ENCODE measurements around the gene ERICH3. TPM values are rescaled to one million over a fixed set of nuclear protein-coding genes. Genes with fewer than 3 reads are reported as not detected.
A peak's percentile ranks its signal among the peaks of the same experiment; 100 is the strongest.

ERICH3 gene
- total RNA-seq, 1 donor from 2014 or later = 0.15 TPM

DNA sequence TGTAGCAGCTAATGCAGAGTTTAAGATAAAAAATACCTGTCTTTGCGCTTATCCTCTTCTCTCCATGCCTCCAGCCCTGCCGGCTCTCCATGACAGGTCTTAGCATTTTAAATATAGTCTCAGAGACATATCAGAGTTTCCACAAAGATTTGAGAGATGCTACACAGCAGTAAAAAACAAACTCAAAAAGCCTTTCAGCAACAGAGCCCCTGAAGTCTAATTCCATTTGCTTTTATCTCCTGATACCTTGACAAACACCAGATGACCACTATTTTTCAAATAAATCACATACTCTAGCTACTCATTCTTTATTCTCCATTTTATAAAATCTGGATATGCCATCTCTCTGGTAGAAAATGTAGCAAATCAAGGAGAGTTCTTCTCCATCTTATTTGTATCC is 81.6 kb downstream of the ERICH3 start:
- DNase-seq (ENCODE audit: low spot score) (no peak), ATAC-seq (no peak)

DNA sequence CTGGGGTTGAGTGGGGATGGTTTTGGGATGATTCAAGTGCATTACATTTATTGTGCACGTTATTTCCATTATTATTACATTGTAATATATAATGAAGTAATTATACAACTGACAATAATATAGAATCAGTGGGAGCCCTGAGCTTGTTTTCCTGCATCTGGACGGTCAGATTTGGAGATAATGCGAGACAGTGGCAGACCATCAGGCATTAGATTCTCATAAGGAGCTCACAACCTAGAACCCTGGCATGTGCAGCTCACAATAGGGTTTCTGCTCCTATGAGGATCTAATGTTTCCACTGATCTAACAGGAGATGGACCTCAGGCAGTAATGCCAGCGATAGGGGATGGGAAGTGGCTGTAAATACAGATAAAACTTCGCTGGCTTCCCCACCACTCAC is 83.3 kb downstream of the ERICH3 start:
- ATAC-seq (no peak), DNase-seq (ENCODE audit: low spot score) (no peak)

DNA sequence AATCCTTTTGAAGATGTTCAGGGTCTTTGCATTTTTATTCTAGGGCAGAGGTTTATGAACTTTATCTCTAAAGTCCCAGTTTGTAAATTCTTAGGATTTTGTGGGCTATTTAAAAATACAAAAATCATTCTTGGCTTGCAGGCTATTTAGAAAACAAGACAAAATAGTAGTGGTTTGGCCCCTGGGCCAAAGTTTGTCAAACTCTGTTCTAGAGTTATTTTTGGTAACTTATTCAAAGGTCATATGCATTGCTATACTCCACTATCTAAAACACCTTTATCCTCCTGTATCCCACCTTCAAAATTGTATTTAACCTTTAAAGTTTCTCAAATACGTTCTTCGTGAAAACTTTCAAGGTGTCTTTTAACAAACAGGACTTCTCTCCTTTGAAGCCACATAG is 85.7 kb downstream of the ERICH3 start:
- ATAC-seq (peak; percentile 76), DNase-seq (ENCODE audit: low spot score) (no peak)

DNA sequence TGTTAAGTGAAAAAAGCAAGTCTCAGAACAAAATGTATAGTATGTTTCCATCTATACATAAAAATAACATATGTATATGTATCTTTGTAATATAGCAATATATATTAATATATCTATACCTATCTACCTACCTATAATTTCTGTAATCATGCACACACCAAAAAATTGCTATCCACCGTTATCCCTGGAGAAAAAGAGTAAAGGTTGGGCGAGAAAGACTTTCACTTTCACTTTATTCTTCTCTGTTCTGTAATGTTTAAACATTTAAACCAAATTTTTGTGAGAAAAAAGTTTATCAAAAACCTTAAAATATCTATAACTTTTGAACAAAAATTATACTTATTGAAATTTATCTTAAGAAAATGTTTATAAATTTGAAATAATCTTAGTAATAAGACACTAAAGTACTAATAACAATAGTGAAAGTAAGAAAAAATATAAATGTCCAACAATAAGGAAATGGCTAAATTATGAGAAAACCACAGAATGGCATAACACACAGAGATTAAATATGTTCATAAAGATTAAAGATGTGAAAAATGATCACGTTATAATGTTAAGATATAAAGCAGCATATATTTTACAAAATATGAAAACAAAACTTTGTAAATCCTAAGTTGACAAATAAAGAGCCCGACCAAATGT is 87.2 kb downstream of the ERICH3 start:
- ATAC-seq (peak; percentile 60), DNase-seq (ENCODE audit: low spot score) (no peak)

DNA sequence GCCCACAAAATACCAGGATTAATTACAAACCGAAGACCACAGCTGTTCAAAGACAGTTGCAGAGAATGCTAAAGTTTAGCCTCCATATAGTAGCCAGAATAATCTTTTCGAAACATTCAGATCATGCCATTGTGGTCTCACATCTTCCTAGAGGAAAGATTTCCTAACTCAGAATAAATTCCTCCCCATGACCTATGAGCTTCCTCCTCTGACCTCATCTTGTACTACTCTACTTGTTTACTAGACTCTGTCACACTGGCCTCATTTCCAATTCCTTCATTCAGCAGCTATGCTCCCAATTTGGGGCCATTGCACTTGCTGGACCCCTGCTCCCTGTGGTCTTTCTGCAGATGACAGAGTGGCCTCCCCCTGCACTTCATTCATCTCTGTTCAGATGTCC is 89.4 kb downstream of the ERICH3 start:
- DNase-seq (ENCODE audit: low spot score) (no peak), ATAC-seq (peak; percentile 59)

DNA sequence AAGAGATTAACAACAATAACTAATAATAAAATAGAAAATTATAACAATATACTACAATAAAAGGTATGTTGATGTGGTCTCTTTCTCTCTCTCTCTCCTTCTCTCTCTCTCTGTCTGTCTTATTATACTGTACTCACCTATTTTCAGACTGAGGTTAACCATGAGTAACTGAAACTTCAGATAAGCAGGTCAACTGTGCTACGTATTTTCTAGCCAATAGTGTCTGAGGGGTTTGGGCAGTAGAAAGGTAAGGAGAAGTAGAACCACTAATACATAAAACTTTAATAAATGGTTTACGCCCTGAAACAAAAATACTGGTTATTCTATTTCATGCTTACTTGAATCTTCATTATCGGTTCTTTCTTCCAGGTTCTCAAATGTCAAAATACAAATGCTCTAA is 90.2 kb downstream of the ERICH3 start:
- ATAC-seq (no peak), DNase-seq (ENCODE audit: low spot score) (no peak)

DNA sequence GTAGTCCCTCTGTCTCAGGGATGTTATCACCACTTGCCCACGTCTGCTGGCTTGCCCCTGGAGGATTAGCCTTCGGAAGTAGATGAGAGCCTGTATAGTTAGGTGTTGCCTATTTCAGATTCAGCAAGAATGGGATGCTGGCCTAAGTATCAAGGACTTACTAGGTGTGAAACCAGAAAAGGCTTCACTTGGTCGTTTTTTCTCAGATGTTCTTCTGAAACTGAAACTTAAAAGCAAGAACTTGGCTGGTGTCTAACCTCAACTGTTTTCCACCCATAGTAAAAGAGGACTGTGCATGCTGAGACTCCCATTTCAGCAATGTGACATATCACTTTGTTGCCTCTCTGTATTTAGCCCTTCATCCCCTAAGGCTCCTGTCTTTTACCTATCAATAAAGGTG is 94.2 kb downstream of the ERICH3 start:
- no peak for ATAC-seq
- no peak for DNase-seq (ENCODE audit: low spot score)

DNA sequence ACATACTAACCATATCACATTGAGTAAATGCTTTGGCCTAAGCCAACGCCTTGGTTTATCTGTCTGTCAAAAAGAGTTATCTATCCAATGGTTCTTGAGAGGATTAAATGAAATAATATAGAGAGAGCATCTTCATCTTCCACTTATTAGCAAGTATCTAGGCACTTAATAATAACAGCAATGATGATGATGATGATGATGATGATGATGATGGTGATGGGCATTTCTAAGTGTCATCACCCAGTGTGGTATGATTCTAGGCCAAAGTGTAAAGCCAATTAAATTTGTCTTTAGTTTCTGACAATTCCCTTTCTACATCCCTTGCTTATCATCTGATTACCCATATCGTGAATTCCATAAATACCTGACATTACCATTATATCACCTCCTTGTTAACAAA is 95.5 kb downstream of the ERICH3 start:
- DNase-seq (ENCODE audit: low spot score) (no peak), ATAC-seq (no peak)

DNA sequence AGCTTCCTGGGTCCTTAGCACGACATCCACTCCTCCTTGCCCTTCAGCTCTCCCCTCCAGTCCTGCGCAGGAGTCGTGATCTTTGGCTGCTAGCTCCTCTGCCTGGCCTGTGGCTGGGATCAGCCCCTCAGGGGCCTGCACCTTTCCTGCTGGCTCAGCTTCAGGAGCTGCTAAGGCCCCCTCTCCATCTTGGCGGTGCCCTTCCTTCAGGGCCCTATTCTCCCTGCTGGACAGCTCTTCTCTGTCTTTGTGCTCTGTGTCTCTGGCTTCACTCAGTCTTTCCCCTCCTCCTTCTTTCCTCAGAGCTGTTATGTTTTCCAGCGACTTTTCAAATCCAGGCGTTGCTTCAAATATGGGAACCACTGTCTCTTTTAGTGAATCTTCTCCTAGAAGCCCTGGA is 101.7 kb downstream of the ERICH3 start:
- no peak for DNase-seq (ENCODE audit: low spot score)
- no peak for ATAC-seq

DNA sequence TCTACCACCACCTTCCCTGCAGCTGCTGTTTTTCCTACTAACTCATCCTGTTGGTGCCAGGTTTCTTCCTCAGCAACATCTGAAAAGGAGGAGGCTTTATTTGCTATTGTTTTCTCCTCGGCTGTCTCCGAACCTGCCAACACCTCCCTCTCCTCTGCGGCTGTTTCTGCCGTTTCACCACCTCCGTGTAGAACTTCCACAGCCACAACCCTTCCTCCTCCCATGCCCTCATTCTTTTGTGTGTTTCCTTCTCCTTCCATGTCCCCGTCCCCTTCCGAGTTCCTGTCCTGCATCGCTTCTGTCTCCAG is 102.1 kb downstream of the ERICH3 start:
- ATAC-seq = no peak
- no peak for DNase-seq (ENCODE audit: low spot score)

DNA sequence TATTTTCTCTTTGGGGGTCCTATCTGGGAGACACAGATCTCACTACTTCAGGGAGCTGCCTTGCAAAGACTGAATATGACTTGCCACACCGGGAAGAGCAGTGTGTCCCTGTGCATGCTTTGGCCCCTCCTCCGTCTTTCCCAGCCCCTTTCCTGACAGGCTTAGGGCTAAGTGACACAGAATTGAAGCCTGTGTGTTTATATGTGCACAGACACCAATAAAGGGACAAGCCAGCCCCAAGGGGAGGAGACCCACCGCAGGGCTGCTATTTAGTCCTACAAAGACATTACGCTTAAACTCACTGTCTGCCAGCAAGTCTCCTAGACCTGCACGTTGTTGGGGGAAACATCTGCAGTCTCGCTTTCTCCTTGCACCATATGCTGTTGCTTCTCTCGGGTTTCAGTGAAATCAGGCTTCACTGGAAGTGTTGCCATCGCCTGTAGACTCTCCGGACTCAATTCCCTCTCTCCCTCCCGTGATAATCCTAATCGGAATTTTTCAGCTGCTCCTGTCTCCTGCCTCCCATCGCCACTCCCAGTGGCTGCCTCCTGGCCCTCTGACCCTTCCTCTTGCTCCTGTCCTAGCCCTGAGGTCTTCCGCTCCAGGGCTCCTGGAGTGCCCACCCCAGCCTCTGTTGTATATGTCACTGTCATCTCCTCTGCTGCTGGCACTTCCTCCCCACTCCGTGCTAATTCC is 102.6 kb downstream of the ERICH3 start:
- ATAC-seq = no peak
- no peak for DNase-seq (ENCODE audit: low spot score)

DNA sequence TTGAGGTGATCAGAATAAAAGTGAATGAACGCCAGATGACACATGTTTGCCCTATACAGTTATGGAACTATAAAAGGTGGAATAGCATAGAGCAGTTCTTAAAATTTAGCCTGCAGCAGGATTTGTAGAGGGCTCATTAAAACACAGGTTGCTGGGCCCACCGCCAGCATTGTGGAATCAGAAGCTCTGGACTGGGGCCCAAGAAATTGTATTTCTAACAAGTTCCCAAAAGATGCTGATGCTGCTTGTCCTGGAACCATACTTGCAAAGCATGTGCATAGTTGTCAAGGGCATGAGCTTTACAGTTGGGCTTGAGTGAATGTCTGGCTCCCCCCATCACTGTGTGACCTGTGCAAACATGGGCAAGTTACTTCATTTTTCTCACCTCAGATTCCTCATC is 123.7 kb downstream of the ERICH3 start:
- ATAC-seq (no peak), DNase-seq (ENCODE audit: low spot score) (no peak)

DNA sequence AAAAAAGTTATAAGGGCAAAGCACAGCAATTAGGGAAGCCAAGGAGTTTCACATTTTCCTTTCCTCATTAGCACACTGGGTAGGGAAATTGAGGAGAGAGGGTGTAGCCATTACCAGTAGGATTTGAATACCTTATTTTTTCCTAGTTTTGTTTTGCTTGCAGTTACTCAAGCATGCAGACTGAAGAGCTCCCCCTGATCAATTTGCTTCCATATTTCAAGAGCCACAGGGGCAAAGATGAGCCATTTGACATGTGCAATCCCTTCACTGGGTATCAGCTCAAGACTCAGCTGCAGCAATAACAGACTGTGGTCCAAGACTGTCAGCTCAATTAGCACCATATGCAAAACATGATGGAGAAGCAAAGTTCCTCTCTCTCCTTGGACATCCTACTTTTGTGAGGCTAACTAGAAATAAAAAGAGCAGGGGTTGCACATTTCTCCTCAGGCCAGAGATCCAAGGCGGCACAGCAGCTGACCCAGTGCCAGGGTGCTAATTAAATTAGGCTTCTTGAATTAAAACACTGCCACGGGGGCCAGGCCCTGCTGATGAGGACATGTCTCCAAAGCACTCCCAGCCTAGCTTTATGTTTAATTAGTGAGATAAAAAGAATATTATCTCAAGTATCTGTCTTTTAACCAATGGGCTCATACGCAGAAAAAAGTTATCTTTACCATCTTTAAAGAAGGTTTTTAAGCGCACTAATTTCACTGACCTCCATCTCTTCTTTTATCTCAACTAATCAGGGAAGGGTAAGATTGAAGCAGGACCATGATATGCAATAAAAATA is 124.4 kb downstream of the ERICH3 start:
- ATAC-seq (no peak), DNase-seq (ENCODE audit: low spot score) (no peak)

DNA sequence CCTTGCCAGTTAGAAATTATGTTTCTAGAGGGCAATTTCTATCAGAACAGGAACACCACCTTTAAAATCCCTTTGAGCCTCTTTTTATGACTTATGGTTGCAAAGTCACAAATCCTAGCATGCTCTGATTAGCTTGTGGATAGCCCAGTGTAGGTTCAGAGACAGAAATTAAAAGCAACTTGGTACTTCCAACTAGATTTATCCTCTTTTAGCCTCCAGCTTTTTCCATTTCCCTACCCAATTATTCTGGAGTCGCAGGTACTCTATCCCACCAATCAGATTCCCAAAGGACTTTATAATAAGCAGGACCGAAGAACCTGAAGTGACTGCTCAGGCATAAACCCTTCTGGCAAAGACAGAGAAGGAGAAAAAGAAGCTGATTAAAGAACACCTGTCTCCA is 127.8 kb downstream of the ERICH3 start:
- no peak for ATAC-seq
- no peak for DNase-seq (ENCODE audit: low spot score)

DNA sequence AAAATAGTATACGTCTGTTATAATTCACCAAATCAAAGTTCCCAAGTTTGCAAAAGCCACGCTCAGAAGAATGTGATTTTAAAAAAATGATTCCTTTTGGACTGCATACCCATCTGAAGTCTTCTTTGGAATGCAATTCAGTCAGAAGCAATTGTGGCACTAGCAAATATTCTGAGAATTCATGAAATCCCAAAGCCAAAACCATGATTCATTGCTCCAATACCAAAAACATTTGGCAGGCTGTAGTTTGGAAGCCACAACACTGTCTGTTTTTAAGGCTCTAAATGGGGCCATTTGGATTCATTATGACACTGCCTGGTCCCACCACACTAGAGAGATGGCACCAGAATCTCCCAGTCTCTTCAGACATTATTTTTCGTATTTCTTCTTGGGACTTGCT is 139.4 kb downstream of the ERICH3 start:
- DNase-seq (ENCODE audit: low spot score) (no peak), ATAC-seq (no peak)

DNA sequence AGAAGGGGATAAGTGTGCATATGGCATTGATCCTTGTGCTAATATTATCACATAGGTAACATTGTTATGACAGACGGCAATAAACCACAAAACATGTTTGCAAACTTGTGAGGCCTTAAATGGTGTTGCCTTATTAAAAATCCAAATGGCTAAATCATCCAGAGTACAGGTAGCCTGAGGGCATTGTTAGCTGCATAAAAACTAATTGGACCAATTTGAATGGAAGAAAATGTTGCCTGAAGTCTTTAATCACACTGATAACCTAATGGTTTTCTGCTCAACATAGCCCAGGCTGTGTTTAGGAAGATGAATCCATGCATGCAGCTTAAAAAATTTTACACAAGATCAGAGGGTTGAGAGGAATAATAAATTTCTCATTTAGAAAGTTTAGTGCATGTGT is 141.8 kb downstream of the ERICH3 start:
- ATAC-seq = no peak
- no peak for DNase-seq (ENCODE audit: low spot score)

DNA sequence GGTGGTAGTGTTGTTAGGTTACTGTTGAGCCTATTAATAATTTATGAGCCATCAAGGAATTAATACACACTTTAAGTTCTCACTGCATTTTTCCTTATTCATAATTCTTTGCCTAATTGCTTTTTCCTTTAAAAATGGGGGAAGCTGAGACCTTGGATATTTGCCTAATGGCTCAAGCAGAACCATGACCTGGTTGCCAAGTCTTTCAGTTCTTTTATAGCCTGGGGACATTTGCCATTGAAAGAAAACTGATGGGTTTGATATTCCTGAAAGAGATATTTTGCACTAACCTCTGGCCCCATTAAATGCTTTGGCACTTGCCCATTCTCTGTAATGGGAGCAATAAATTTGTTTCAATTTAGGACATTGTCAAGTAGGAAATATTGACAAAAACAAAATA is 142.7 kb downstream of the ERICH3 start:
- DNase-seq (ENCODE audit: low spot score) = no peak
- ATAC-seq = no peak

DNA sequence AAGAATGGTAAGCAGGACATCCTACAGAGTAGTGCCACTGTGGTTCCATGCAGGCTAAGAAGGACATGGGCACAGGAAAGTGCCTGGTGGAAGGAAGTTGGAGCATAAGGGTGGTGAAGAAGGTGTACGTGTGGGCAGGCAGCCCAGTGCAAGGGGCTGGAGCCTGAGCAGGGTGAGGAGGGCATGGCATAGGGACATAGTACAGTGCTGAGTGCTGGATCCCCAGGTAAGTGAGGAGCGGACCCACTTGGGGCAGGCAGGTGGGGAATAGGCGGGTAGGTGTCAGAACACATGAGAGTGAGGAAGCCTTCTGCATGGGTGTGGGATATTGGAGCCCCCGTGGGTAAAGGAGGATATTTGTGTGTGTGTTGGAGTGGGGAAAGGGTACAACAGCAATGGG is 145.5 kb downstream of the ERICH3 start:
- DNase-seq (ENCODE audit: low spot score) = no peak

DNA sequence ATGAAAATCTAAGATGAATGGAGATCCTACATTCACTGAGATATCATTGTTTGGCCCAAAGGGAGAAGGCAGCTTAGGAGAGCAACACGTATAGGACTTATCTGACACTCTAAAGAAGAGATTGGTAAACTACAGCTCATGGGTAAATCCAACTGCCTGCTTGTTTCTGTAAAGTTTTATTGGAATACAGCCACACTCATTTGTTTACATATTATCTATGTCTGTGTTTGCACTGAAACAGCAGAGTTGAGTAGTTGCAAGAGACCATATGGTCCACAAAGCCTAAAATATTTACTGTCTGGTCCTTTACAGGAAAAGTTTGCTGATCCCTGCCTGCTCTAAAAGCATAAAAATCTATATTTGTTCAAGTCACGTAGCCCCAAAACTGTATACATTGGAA is 146.9 kb downstream of the ERICH3 start:
- ATAC-seq (no peak), DNase-seq (ENCODE audit: low spot score) (no peak)

More for the DNA sequence above, 145.5 kb downstream of the ERICH3 start:
- no peak for ATAC-seq

DNA sequence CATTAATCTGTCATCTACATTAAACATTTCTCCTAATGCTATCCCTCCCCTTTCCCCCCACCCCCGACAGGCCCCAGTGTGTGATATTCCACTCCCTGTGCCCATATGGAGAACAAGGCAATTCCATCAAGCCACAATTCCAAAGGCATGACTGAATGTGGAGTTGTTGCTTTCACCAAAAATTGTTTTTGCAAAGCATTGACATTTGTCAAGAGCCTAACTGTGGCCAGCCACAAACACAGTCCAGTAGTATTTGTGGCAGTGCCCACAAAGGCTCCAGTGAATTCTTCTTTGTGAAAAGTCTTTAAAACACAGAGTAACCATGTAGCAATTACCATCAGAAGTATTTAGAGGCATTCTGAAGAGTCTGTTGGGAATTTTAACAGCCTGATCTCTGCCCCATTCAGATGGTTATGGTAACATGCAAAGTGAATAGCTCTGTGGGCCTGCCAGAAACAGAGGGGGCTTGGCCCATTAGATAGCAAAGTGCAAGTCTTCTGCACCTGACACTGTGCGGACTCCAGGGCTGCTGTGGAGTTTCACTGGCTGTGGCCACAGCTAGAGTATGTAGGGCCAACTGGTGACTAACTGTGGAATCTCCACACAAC is 149.6 kb downstream of the ERICH3 start:
- DNase-seq (ENCODE audit: low spot score) (no peak), ATAC-seq (no peak)

DNA sequence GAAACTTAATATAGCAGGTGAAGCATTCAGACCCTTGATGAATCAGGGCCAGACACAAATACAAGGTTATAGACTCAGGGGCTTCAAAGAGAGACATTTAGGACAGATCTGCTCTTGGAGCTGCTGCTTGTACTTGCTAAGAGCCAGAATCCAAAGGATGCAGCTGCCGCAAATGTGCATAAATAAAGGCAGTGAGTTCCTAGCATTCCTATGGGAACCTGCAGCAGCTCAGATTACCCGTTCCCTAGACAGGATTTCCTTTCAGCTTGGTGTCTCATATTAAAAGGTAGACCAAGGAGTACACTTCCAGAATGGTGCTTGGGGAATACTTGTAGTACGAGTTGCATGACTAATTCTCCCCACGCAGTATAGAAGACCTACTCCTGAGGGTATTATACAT is 151.4 kb downstream of the ERICH3 start:
- DNase-seq (ENCODE audit: low spot score) (no peak), ATAC-seq (no peak)
